T-helper 2 cell treated with Interferon-gamma antibody and Interleukin-4, amounts not matched to agents 5 μg/mL and 100 μg/mL, for 36 hours (primary cell): Measurements from ENCODE around the gene EPB41L4A.

ENCODE experiments used
- DNase-seq: peaks from one replicate; pipeline ENCODE4 v3.0.0; 2021; ENCODE audit warnings: low spot score
- H3K27ac Mint-ChIP-seq: one replicate; pipeline ENCODE4 v1.8.0; 2021; ENCODE audit warnings: mild to moderate bottlenecking, mixed read lengths
- H3K27me3 Mint-ChIP-seq: one replicate; pipeline ENCODE4 v1.8.0; 2021; ENCODE audit warnings: low read depth, mixed read lengths
- H3K36me3 Mint-ChIP-seq: one replicate; pipeline ENCODE4 v1.8.0; 2021; ENCODE audit warnings: low read depth, mixed read lengths
- H3K4me1 Mint-ChIP-seq: one replicate; pipeline ENCODE4 v1.8.0; 2021; ENCODE audit warnings: low read depth, mixed read lengths
- H3K4me3 Mint-ChIP-seq: one replicate; pipeline ENCODE4 v1.8.0; 2022; ENCODE audit warnings: mild to moderate bottlenecking, moderate library complexity, mixed read lengths
- H3K9me3 Mint-ChIP-seq: one replicate; pipeline ENCODE4 v1.8.0; 2021; ENCODE audit warnings: mixed read lengths

Gene EPB41L4A

GRCh38 chr5:112201141-112201540 is 217.9 kb downstream of the EPB41L4A start:
- no peaks in the 10 kb centered on the region for H3K36me3 Mint-ChIP-seq
- peaks cover 10% of the 10 kb centered on the region for H3K27me3 Mint-ChIP-seq
- H3K27ac Mint-ChIP-seq, result no peak overlapping the region
- no peak overlapping the region for H3K4me3 Mint-ChIP-seq
- H3K4me1 Mint-ChIP-seq, result no peaks in the 10 kb centered on the region
- no peak for DNase-seq
- no peaks in the 10 kb centered on the region for H3K9me3 Mint-ChIP-seq

DNA sequence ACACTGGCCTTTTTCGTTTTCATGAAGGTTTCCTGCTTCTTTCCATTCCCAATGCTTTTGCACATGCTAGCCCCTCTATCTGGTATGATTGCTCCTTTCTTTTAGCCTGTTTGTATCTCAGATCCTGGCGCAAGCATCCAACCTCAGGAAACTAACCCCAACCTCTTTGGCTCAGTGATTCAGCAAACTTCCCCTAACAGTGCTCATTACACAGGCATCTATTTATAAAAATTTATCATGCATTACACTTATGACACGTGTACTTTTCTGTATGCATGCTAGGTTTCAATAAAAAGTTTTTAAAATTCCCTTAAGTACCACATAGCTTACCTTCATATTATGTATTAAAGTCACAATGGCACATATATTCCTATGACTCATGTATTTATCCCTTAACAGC is 218.9 kb downstream of the EPB41L4A start:
- H3K4me1 Mint-ChIP-seq, result no peaks in the 10 kb centered on the region
- no peak for DNase-seq
- no peaks in the 10 kb centered on the region for H3K36me3 Mint-ChIP-seq
- H3K9me3 Mint-ChIP-seq, result no peaks in the 10 kb centered on the region
- H3K27me3 Mint-ChIP-seq, result peaks cover 5% of the 10 kb centered on the region
- H3K4me3 Mint-ChIP-seq, result no peak overlapping the region
- no peak overlapping the region for H3K27ac Mint-ChIP-seq

- DNase-seq, result no peak
- Mint-ChIP-seq H3K36me3 (no peaks in the 10 kb centered on the region), H3K27ac (no peak overlapping the region), H3K27me3 (no peaks in the 10 kb centered on the region), H3K4me1 (no peaks in the 10 kb centered on the region), H3K4me3 (no peak overlapping the region), H3K9me3 (no peaks in the 10 kb centered on the region)
Observed at GRCh38 chr5:112196584-112196983, 222.5 kb downstream of the EPB41L4A start.

DNA sequence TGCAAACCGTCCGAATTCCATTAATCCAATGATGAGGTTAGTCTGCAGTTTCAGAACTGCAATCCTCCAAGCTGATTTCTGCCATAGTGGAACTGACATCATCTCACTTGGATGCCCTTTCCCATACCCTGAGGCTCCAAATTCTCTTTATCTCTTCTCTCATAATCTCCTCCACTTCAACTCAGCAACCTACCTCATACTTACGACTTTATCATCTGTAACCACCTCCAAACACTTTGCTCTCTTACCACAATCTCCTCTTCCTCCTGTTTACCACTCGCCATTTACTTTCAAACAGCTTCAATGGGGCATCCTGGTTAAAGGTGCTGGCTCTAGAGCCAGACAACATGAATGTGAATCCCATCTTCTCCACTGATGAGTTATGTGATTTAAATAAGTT is 223.2 kb downstream of the EPB41L4A start:
- Mint-ChIP-seq H3K27me3 (no peaks in the 10 kb centered on the region), H3K4me3 (no peak overlapping the region), H3K9me3 (no peaks in the 10 kb centered on the region), H3K27ac (no peak overlapping the region), H3K4me1 (no peaks in the 10 kb centered on the region), H3K36me3 (no peaks in the 10 kb centered on the region)
- DNase-seq, result no peak

DNA sequence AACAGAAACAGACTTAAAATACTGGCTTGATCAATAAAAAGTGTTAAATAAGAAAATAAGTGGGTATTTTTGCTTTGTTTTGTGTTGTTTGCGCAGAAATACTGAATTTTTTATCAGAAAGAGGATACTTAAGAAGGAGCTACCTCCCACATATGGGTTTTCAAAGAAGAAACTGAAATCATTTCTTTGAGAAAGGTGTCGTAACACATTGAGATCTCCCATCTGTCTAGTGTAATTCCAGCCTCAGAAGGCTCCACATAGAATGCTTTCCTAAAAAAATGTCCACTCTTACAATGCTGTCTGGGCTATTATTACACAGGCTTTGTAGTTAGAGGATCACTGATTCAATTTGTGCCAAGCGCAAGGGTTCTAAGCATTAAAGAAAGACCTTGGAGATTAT is 226.2 kb downstream of the EPB41L4A start:
- Mint-ChIP-seq H3K27me3 (peaks cover 19% of the 10 kb centered on the region), H3K9me3 (no peaks in the 10 kb centered on the region), H3K36me3 (no peaks in the 10 kb centered on the region), H3K4me1 (no peaks in the 10 kb centered on the region), H3K4me3 (no peak overlapping the region), H3K27ac (no peak overlapping the region)
- DNase-seq, result no peak

GRCh38 chr5:112192072-112192471 is 227.0 kb downstream of the EPB41L4A start:
- Mint-ChIP-seq H3K4me3 (no peak overlapping the region), H3K4me1 (no peaks in the 10 kb centered on the region), H3K36me3 (no peaks in the 10 kb centered on the region), H3K9me3 (no peaks in the 10 kb centered on the region), H3K27ac (no peak overlapping the region), H3K27me3 (peaks cover 25% of the 10 kb centered on the region)
- no peak for DNase-seq

DNA sequence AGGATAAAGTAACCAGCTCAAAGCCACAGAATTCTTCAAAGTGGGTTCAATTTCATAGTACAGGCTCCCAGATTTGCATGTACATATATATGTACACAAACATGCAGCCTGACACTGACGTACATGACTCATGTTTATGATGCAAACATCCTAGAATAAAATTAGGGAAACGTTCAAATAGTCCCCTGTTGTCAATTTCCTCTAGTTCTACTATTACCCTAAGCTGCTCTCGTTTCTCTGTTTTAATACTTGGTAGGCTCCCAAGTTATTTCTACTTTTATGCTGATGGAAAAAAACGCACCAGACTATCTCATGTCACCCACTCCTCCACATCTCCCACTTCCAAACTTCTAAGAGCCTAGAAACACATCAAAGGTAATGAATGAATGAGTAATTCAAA is 229.7 kb downstream of the EPB41L4A start:
- no peak overlapping the region for H3K27ac Mint-ChIP-seq
- H3K4me3 Mint-ChIP-seq, result no peak overlapping the region
- no peaks in the 10 kb centered on the region for H3K9me3 Mint-ChIP-seq
- H3K27me3 Mint-ChIP-seq, result peaks cover 39% of the 10 kb centered on the region
- no peak for DNase-seq
- H3K4me1 Mint-ChIP-seq, result no peaks in the 10 kb centered on the region
- H3K36me3 Mint-ChIP-seq, result no peaks in the 10 kb centered on the region

DNA sequence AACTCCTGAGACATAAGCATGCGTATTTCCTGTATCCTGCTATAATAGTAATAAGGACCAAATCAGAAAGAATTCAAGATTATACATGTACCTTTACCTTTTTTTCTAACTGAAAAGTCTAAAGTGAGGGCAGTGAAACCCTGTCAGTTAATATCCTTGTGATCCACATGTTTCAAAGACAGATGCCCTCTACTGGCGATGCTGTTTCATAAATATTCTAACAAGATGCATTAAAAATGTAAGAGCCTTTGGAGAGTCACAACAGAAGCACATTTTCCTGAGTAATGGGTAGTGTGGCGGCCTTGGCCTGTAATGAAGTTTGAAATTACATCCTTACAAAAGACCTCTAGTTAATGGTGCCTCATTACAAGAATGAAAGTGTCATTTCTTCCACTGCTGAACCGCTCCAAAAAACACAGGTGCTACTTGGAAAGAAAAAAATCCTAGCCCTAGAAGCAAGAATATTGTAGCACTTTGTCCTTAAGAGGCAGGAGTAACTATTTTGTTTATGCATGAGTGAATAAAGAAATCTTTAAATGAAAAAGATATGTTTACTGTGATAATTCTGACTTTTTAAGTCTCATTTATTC is 232.6 kb downstream of the EPB41L4A start:
- Mint-ChIP-seq H3K27me3 (peaks cover 51% of the 10 kb centered on the region), H3K27ac (no peak overlapping the region), H3K4me1 (no peaks in the 10 kb centered on the region), H3K36me3 (no peaks in the 10 kb centered on the region), H3K4me3 (no peak overlapping the region), H3K9me3 (no peaks in the 10 kb centered on the region)
- DNase-seq, result no peak

- no peaks in the 10 kb centered on the region for H3K36me3 Mint-ChIP-seq
Observed at GRCh38 chr5:112183874-112184273, 235.2 kb downstream of the EPB41L4A start.

GRCh38 chr5:112183103-112183711 is 235.9 kb downstream of the EPB41L4A start:
- H3K9me3 Mint-ChIP-seq, result no peaks in the 10 kb centered on the region
- H3K27ac Mint-ChIP-seq, result no peak overlapping the region
- no peak for DNase-seq
- H3K36me3 Mint-ChIP-seq, result no peaks in the 10 kb centered on the region
- no peaks in the 10 kb centered on the region for H3K4me1 Mint-ChIP-seq
- H3K4me3 Mint-ChIP-seq, result no peak overlapping the region
- peaks cover 50% of the 10 kb centered on the region for H3K27me3 Mint-ChIP-seq

More at GRCh38 chr5:112183874-112184273, 235.2 kb downstream of the EPB41L4A start:
- Mint-ChIP-seq H3K4me1 (no peaks in the 10 kb centered on the region), H3K27ac (no peak overlapping the region), H3K4me3 (no peak overlapping the region), H3K27me3 (peaks cover 53% of the 10 kb centered on the region), H3K9me3 (no peaks in the 10 kb centered on the region)
- DNase-seq, result no peak

DNA sequence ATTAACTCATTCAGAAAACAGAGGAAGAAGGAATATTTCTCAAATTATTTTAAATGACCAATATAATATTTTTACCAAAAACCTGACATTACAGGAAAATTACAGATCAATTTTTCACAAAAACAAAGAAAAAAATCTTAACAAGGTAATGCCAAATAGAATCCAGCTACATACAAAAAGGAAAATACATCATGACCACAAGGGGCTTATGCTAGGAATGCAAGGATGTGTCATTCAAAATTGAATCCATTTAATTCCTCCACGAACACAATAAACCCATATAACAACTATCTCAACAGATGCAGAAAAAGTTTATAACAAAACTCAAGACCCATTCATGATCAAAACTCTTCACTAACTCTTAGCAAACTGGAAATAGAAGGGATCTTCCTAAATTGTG is 239.8 kb downstream of the EPB41L4A start:
- Mint-ChIP-seq H3K27me3 (peaks cover 32% of the 10 kb centered on the region), H3K27ac (no peak overlapping the region), H3K9me3 (no peaks in the 10 kb centered on the region), H3K4me3 (no peak overlapping the region), H3K36me3 (no peaks in the 10 kb centered on the region), H3K4me1 (peaks cover 2% of the 10 kb centered on the region)
- no peak for DNase-seq

GRCh38 chr5:112174959-112175594 is 244.0 kb downstream of the EPB41L4A start:
- Mint-ChIP-seq H3K27me3 (peaks cover 15% of the 10 kb centered on the region), H3K27ac (no peak overlapping the region), H3K4me3 (no peak overlapping the region), H3K9me3 (no peaks in the 10 kb centered on the region), H3K4me1 (peaks cover 2% of the 10 kb centered on the region), H3K36me3 (no peaks in the 10 kb centered on the region)
- no peak for DNase-seq

DNA sequence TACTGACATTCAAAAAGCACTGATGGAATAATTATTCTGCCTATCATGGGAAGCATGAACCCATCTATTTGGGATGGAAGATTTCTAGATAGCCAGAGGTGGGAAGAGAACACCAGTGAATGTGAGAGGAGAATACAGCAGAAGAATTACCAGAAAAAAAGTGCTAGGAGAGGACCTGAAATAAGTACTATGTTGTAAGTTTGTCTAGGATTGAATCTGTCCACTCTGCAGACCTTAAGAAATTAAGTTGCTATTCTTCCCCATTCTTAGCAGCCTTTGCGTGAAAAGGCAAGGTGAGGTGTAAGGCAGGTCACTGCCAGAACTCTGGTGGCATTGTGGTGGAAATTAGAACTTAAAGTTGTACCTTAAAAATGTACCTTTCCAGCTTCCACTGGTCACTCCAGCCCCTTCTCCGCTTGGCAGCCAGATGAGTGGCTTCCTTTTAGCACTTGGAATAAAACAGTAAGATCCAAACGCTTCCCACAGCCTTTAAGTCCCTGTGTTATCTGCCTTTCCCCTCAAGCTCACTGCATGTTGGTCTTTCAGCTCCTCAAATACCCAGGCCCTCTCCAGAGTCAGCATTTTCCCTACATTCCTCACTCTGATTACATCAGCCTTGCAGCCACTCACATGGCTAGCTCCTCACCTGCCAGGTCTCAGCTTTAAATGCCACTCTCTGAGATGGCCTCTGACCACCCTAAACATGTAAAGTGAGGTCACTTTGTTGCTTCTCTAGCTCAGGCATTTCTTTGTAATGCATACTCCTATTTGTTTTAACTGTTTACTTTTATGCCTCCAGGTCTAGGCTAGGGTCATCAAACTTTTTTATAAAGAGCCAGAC is 253.0 kb downstream of the EPB41L4A start:
- peaks cover 48% of the 10 kb centered on the region for H3K36me3 Mint-ChIP-seq
- H3K4me1 Mint-ChIP-seq, result peaks cover 15% of the 10 kb centered on the region
- H3K27me3 Mint-ChIP-seq, result no peaks in the 10 kb centered on the region
- H3K4me3 Mint-ChIP-seq, result no peak overlapping the region
- DNase-seq, result no peak
- no peak overlapping the region for H3K27ac Mint-ChIP-seq
- no peaks in the 10 kb centered on the region for H3K9me3 Mint-ChIP-seq

GRCh38 chr5:112165399-112165798 is 253.7 kb downstream of the EPB41L4A start:
- Mint-ChIP-seq H3K36me3 (peaks cover 50% of the 10 kb centered on the region), H3K27ac (no peak overlapping the region), H3K27me3 (no peaks in the 10 kb centered on the region)

More at GRCh38 chr5:112165399-112165798, 253.7 kb downstream of the EPB41L4A start:
- H3K4me1 Mint-ChIP-seq, result peaks cover 17% of the 10 kb centered on the region
- H3K4me3 Mint-ChIP-seq, result no peak overlapping the region
- DNase-seq, result no peak
- peaks cover 2% of the 10 kb centered on the region for H3K9me3 Mint-ChIP-seq
